CD4-positive, alpha-beta T cell (primary cell): Measurements from ENCODE around the gene TMEM100. TPM values are rescaled to one million over a fixed set of nuclear protein-coding genes. Genes with fewer than 3 reads are reported as not detected.

ENCODE experiments used
- ATAC-seq: fragments of 200-7000 bp; cut with Tn5 transposase; one replicate; pipeline ENCODE4 v1.10.0; 2022; ENCODE audit warnings: mild to moderate bottlenecking; ENCODE audit not compliant: poor library complexity
- CTCF ChIA-PET: fragments of 350-600 bp; sonication (Branson Sonifier 250); formaldehyde crosslinking; loops from one replicate; lab custom pipeline; 2021; ENCODE audit warnings: antibody characterized with exemption, inconsistent platforms; lab: Charles Lee
- POLR2A ChIA-PET: fragments of 350-600 bp; sonication (Branson Sonifier 250); formaldehyde crosslinking; loops from one replicate; lab custom pipeline; 2021; ENCODE audit warnings: antibody characterized with exemption, inconsistent platforms; lab: Charles Lee
- DNase-seq, 14 experiments: peaks; one replicate each; pipeline ENCODE4 v3.0.0-alpha.2; 2013 to 2020; ENCODE audit warnings: mixed read lengths in 2 of 14
- H3K27ac ChIP-seq, 2 donors: one replicate each; pipeline versions ENCODE4 v1.5.1 to v1.7.0; 2013; ENCODE audit warnings: low read length in 2 of 2, low read depth in 1 of 2, mild to moderate bottlenecking in 1 of 2
- H3K27me3 ChIP-seq, 2 experiments: 1 replicate in 1 of 2; 2 replicates in 1 of 2; pipeline versions ENCODE4 v1.6.1 to v1.7.0; 2013; ENCODE audit warnings: low read length in 2 of 2, control low read depth in 1 of 2, mild to moderate bottlenecking in 1 of 2, moderate library complexity in 1 of 2; ENCODE audit not compliant: insufficient read depth in 2 of 2, control insufficient read depth in 1 of 2
- H3K36me3 ChIP-seq: one replicate; pipeline ENCODE4 v1.6.1; 2013; ENCODE audit warnings: low read length, control low read depth; ENCODE audit not compliant: insufficient read depth
- H3K4me1 ChIP-seq: one replicate; pipeline ENCODE4 v1.6.1; 2013; ENCODE audit warnings: low read length, control low read depth; ENCODE audit not compliant: insufficient read depth
- H3K4me3 ChIP-seq: one replicate; pipeline ENCODE4 v1.5.1; 2013; ENCODE audit warnings: mild to moderate bottlenecking, low read length, moderate library complexity
- H3K9me3 ChIP-seq, 2 experiments: 1 replicate in 1 of 2; 2 replicates in 1 of 2; pipeline versions ENCODE4 v1.6.1 to v1.7.0; 2013; ENCODE audit warnings: low read length in 2 of 2, mild to moderate bottlenecking in 2 of 2, control low read depth in 1 of 2, moderate library complexity in 1 of 2; ENCODE audit not compliant: control insufficient read depth in 1 of 2, insufficient read depth in 1 of 2
- H3K27ac Mint-ChIP-seq: one replicate; pipeline ENCODE4 v1.8.0; 2020; ENCODE audit warnings: mixed read lengths
- H3K27me3 Mint-ChIP-seq: one replicate; pipeline ENCODE4 v1.8.0; 2021; ENCODE audit warnings: mixed read lengths
- H3K36me3 Mint-ChIP-seq: one replicate; pipeline ENCODE4 v1.8.0; 2021; ENCODE audit warnings: low read depth, mixed read lengths
- H3K4me1 Mint-ChIP-seq: one replicate; pipeline ENCODE4 v1.8.0; 2021; ENCODE audit warnings: low read depth, mixed read lengths
- H3K4me3 Mint-ChIP-seq: one replicate; pipeline ENCODE4 v1.8.0; 2020; ENCODE audit warnings: mild to moderate bottlenecking, mixed read lengths
- H3K9me3 Mint-ChIP-seq: one replicate; pipeline ENCODE4 v1.8.0; 2020; ENCODE audit warnings: mixed read lengths
- CTCF ChIP-seq: fragments of 200-600 bp; IDR thresholded peaks from one replicate; pipeline ENCODE4 v1.8.0; 2022; ENCODE audit warnings: antibody characterized with exemption, mild to moderate bottlenecking
- intact Hi-C, 2 experiments: fragments of 100-400 bp; cut with DNase I in 1 of 2; cut with micrococcal nuclease in 1 of 2; formaldehyde crosslinking; loops; one replicate each; pipeline versions ENCODE4 v1.15.1 to v1.9.0; 2023 to 2025; cut with DNase I, micrococcal nuclease
- total RNA-seq, 174 experiments: library from RNA in 2 of 174; stranded (reverse) in 2 of 174; gene quantifications; one replicate each; pipeline ENCODE4 v1.2.3 and lab custom pipeline; 2021 to 2026

Gene TMEM100
- total RNA-seq, 2 experiments from 2014 or later, result not detected

DNA sequence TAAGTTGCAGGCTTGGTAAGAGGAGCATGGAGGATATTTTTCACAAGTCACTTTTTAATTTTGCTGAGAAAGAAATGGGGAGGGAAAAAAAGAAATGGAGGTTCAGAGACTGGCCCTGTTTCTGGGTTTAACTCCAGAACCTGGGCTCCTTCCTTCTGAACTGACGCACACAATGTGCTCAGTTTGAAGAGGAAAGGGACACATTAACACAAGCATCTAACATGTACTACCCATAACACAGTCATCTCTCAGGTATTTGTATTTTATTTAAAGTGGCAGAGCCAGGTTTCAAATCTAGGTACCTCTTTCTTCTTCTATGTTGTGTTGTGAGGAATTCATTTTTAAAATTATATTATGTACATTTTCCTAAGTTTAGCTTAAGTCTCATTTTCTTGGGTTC lies 5.3 kb upstream of the TMEM100 start:
- Mint-ChIP-seq H3K36me3 (no peaks in the 10 kb centered on the region), H3K4me1 (no peaks in the 10 kb centered on the region), H3K27me3 (peaks cover 48% of the 10 kb centered on the region), H3K9me3 (no peaks in the 10 kb centered on the region), H3K4me3 (no peak overlapping the region), H3K27ac (no peak overlapping the region)
- ChIA-PET POLR2A (no interaction called here), CTCF (no interaction called here)
- no peaks in the 10 kb centered on the region for H3K36me3 ChIP-seq
- intact Hi-C loops, result no loop called here
- peaks cover 9 to 29% of the 10 kb centered on the region in 2 experiments for H3K27me3 ChIP-seq
- H3K9me3 ChIP-seq, result no peaks in the 10 kb centered on the region
- no peaks in the 10 kb centered on the region for H3K4me1 ChIP-seq
- TF ChIP-seq CTCF, result no peak
- DNase-seq, result no peak
- H3K27ac ChIP-seq, result no peak overlapping the region
- no peak for ATAC-seq
- no peak overlapping the region for H3K4me3 ChIP-seq

DNA sequence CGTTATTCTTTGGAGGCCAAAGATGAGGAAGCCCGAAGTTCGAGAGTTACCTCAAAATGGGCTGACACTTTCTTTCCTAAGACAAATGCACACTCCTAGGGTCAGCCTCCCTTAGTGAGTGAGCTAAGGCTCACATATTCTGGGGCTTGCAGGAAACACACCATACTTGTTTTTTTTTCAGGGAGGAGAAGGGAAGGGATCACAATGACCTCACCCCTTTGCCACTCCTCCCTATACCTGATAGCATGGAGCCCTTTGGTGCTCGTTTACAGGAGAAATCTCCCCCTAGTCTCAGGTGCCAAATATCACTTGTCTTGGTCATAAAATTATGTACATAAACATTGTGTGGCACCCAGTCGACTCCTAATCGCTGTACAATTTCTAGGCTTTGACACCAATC lies 4.6 kb upstream of the TMEM100 start:
- no peaks in the 10 kb centered on the region for H3K36me3 Mint-ChIP-seq
- DNase-seq, result no peak
- no peaks in the 10 kb centered on the region for H3K9me3 Mint-ChIP-seq
- intact Hi-C loops, result no loop called here
- H3K27ac ChIP-seq, result no peak overlapping the region
- no peak overlapping the region for H3K4me3 ChIP-seq
- no peaks in the 10 kb centered on the region for H3K36me3 ChIP-seq
- ATAC-seq, result no peak
- no peaks in the 10 kb centered on the region for H3K9me3 ChIP-seq
- ChIA-PET CTCF (interaction anchor here (1.0 kb wide), 1 partner anchor 9 kb away, joined by 3 read pairs; no protein-coding TSS in a partner anchor), POLR2A (no interaction called here)
- no peak overlapping the region for H3K4me3 Mint-ChIP-seq
- peaks cover 15 to 34% of the 10 kb centered on the region in 2 experiments for H3K27me3 ChIP-seq
- H3K4me1 Mint-ChIP-seq, result no peaks in the 10 kb centered on the region
- TF ChIP-seq CTCF, result no peak
- H3K4me1 ChIP-seq, result no peaks in the 10 kb centered on the region
- H3K27me3 Mint-ChIP-seq, result peaks cover 48% of the 10 kb centered on the region
- H3K27ac Mint-ChIP-seq, result no peak overlapping the region

GRCh38 chr17:55726440-55726839 lies 3.8 kb upstream of the TMEM100 start:
- no peaks in the 10 kb centered on the region for H3K4me1 Mint-ChIP-seq
- DNase-seq (no peak), ATAC-seq (no peak)
- ChIA-PET POLR2A (no interaction called here), CTCF (interaction anchor here (1.0 kb wide), 1 partner anchor 8 kb away, joined by 3 read pairs; no protein-coding TSS in a partner anchor)
- no peak overlapping the region for H3K27ac Mint-ChIP-seq
- H3K4me3 Mint-ChIP-seq, result no peak overlapping the region
- Histone ChIP-seq H3K9me3 (no peaks in the 10 kb centered on the region), H3K27me3 (peaks cover 15 to 34% of the 10 kb centered on the region in 2 experiments), H3K4me1 (no peaks in the 10 kb centered on the region), H3K36me3 (no peaks in the 10 kb centered on the region), H3K4me3 (no peak overlapping the region), H3K27ac (no peak overlapping the region)
- peaks cover 52% of the 10 kb centered on the region for H3K27me3 Mint-ChIP-seq
- intact Hi-C loops, result no loop called here
- no peaks in the 10 kb centered on the region for H3K36me3 Mint-ChIP-seq
- TF ChIP-seq CTCF, result no peak
- H3K9me3 Mint-ChIP-seq, result no peaks in the 10 kb centered on the region
